K562 (cell line): ENCODE results near the gene MN1. TPM values are rescaled to one million over a fixed set of nuclear protein-coding genes. Genes with fewer than 3 reads are reported as not detected.

Experiments used
- C11orf30 ChIP-seq: fragments of 450-650 bp; IDR thresholded peaks from 2 replicates; pipeline ENCODE4 v1.6.1; 2016; ENCODE audit warnings: low read depth, mild to moderate bottlenecking
- EGR1 ChIP-seq: fragments of 450-650 bp; conservative IDR thresholded peaks from 2 replicates; pipeline ENCODE4 v1.6.1; 2017; ENCODE audit warnings: mild to moderate bottlenecking
- FOXK1 ChIP-seq: sonication (generic); formaldehyde crosslinking; IDR thresholded peaks from 2 replicates; pipeline ENCODE4 v1.8.0; 2022; ENCODE audit warnings: missing genetic modification reagents, mild to moderate bottlenecking, borderline replicate concordance
- JUN ChIP-seq, 2 experiments: sonication (generic) in 1 of 2; formaldehyde crosslinking in 1 of 2; IDR thresholded peaks; 2 replicates each; pipeline versions ENCODE4 v1.6.1 to v1.8.0; 2012 to 2022; ENCODE audit warnings: borderline replicate concordance in 2 of 2, mild to moderate bottlenecking in 2 of 2, improper control_type of control experiment in 1 of 2, low read depth in 1 of 2, low read length in 1 of 2, missing genetic modification reagents in 1 of 2
- MIER1 ChIP-seq: fragments of 450-650 bp; IDR thresholded peaks from 2 replicates; pipeline ENCODE4 v1.6.1; 2016; ENCODE audit warnings: antibody characterized with exemption, mild to moderate bottlenecking, low read depth
- MYC ChIP-seq, 2 experiments: fragments of 250-450 bp in 1 of 2; sonication (Bioruptor Pico) in 1 of 2; IDR thresholded peaks; 2 replicates each; pipeline versions ENCODE4 v1.5.1 to v1.6.1; 2012 to 2021; ENCODE audit warnings: low read depth in 2 of 2, borderline replicate concordance in 1 of 2, improper control_type of control experiment in 1 of 2, low read length in 1 of 2, mild to moderate bottlenecking in 1 of 2, moderate library complexity in 1 of 2
- STAG1 ChIP-seq: sonication (generic); formaldehyde crosslinking; IDR thresholded peaks from 2 replicates; pipeline ENCODE4 v1.5.0; 2020; ENCODE audit warnings: missing genetic modification reagents, borderline replicate concordance
- ZNF354B ChIP-seq: fragments of 250-450 bp; sonication (Bioruptor Pico); IDR thresholded peaks from 2 replicates; pipeline ENCODE4 v1.4.0; 2020
- polyA plus RNA-seq, 8 experiments: library from polyadenylated mRNA; depleted of rRNA in 4 of 8; stranded (reverse) in 5 of 8; unstranded in 3 of 8; fragments of >200 nt; fragmentation: Nextera tagmentation in 2 of 8; fragmentation: Illumina TruSeq in 1 of 8; extraction: Ambion mirVana in 2 of 8; extraction: Trizol in 1 of 8; gene quantifications; 2 replicates each; pipeline versions ENCODE4 v1.2.1 to v1.2.3, GENCODE V29; 2011 to 2014; ENCODE audit warnings: inconsistent platforms in 1 of 8, missing spikeins in 1 of 8
- total RNA-seq, 7 experiments: library from RNA; depleted of rRNA in 6 of 7; stranded (reverse); fragments of >200 nt in 6 of 7; fragmentation: Illumina TruSeq in 2 of 7; extraction: Trizol in 2 of 7; gene quantifications; 2 replicates each; pipeline versions ENCODE4 v1.2.1 to v1.2.3, GENCODE V29; 2011 to 2021; ENCODE audit warnings: low replicate concordance in 1 of 7
- TF ChIP-seq, protein P1 (sequence below), 2 experiments: fragments of 450-650 bp; formaldehyde crosslinking in 1 of 2; IDR thresholded peaks; 2 replicates each; pipeline versions ENCODE4 v1.4.0 to v1.6.1; 2014 to 2020; ENCODE audit warnings: mild to moderate bottlenecking in 2 of 2, borderline replicate concordance in 1 of 2, low read depth in 1 of 2
- TF ChIP-seq, protein P2 (sequence below), 2 experiments: IDR thresholded peaks; 2 replicates each; pipeline ENCODE4 v1.6.1; 2011; ENCODE audit warnings: borderline replicate concordance in 1 of 2, control low read depth in 1 of 2, low read depth in 1 of 2, low read length in 1 of 2, mild to moderate bottlenecking in 1 of 2, mixed read lengths in 1 of 2, moderate library complexity in 1 of 2; ENCODE audit not compliant: insufficient read depth in 1 of 2, insufficient read length in 1 of 2, poor library complexity in 1 of 2, severe bottlenecking in 1 of 2; ENCODE audit errors: extremely low read depth in 1 of 2
- TF ChIP-seq, protein P3 (sequence below): fragments of 450-650 bp; IDR thresholded peaks from 2 replicates; pipeline ENCODE4 v1.6.1; 2016

The MN1 gene
- total and polyA plus RNA-seq, 9 of the 15 experiments (the other 6 are each of a cell fraction or from before 2014, with no cell fraction given): under 0.01 to 0.05 (median 0.03) TPM; not detected in 5

DNA sequence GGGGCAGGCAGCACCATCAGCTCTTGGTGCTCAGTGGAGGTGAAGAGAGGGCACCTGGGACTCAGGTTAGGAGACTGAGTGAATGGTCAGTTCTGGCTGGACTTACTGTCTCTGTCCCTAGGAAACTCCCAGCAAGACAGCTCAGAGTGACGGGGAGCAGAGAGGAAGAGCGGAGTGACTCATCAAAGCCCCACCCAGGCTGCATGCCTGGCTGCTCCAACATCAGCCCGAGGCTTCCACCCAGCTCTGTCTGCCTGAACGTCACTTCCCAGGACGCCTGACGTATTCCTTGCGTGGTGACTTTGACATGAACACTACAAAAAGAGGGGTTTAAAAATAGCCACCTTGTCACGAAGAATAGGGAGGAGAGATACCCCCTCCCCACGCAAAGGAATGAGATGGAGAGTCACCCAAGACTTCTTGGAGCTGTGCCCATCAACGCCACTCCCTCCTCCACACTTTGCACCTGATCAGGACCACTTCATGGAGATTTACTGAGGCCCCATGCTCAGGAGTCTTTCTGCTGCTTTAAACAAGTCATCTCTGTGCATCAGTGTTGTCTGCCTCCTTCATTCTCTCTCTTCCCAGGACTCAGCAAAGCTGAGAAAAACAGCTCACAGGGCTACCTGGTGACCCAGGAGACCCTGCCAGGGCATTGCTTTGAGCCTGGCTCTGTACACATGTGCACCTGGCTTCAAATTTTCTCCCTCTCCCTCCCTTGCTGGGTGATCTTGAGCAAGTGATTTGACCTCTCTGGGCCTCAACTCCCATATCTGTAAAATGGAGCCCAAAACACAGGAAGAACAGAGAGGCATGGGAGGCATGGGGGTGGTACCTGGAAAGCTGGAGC lies 83.1 kb downstream of the MN1 start (continued):
- TF ChIP-seq, protein P1, sequence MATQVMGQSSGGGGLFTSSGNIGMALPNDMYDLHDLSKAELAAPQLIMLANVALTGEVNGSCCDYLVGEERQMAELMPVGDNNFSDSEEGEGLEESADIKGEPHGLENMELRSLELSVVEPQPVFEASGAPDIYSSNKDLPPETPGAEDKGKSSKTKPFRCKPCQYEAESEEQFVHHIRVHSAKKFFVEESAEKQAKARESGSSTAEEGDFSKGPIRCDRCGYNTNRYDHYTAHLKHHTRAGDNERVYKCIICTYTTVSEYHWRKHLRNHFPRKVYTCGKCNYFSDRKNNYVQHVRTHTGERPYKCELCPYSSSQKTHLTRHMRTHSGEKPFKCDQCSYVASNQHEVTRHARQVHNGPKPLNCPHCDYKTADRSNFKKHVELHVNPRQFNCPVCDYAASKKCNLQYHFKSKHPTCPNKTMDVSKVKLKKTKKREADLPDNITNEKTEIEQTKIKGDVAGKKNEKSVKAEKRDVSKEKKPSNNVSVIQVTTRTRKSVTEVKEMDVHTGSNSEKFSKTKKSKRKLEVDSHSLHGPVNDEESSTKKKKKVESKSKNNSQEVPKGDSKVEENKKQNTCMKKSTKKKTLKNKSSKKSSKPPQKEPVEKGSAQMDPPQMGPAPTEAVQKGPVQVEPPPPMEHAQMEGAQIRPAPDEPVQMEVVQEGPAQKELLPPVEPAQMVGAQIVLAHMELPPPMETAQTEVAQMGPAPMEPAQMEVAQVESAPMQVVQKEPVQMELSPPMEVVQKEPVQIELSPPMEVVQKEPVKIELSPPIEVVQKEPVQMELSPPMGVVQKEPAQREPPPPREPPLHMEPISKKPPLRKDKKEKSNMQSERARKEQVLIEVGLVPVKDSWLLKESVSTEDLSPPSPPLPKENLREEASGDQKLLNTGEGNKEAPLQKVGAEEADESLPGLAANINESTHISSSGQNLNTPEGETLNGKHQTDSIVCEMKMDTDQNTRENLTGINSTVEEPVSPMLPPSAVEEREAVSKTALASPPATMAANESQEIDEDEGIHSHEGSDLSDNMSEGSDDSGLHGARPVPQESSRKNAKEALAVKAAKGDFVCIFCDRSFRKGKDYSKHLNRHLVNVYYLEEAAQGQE (IDR thresholded peaks at IDR 0.05; ENCODE audit: borderline replicate concordance): no peak
- TF ChIP-seq, protein P1 (CRISPR knock-in tag; IDR thresholded peaks at IDR 0.05; ENCODE audit: low read depth): no peak
- no peak for TF ChIP-seq ZNF354B (CRISPR knock-in tag)
- TF ChIP-seq FOXK1 (CRISPR knock-in tag): no peak
- peak; percentile 19; the same call in 1 of the 2 replicates for TF ChIP-seq MYC (IDR thresholded peaks at IDR 0.05; ENCODE audit: low read depth, low read length)
- no peak for TF ChIP-seq MYC (CRISPR knock-in tag; IDR thresholded peaks at IDR 0.05; ENCODE audit: borderline replicate concordance, low read depth)
- TF ChIP-seq STAG1: no peak
- TF ChIP-seq, protein P2, sequence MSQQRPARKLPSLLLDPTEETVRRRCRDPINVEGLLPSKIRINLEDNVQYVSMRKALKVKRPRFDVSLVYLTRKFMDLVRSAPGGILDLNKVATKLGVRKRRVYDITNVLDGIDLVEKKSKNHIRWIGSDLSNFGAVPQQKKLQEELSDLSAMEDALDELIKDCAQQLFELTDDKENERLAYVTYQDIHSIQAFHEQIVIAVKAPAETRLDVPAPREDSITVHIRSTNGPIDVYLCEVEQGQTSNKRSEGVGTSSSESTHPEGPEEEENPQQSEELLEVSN (IDR thresholded peaks at IDR 0.05; ENCODE audit: borderline replicate concordance in 1 of 2, extremely low read depth in 1 of 2, insufficient read depth in 1 of 2, insufficient read length in 1 of 2, low read depth in 1 of 2, low read length in 1 of 2, poor library complexity in 1 of 2, severe bottlenecking in 1 of 2): peak; percentile 53 to 63
- TF ChIP-seq JUN (IDR thresholded peaks at IDR 0.05; ENCODE audit: borderline replicate concordance, low read depth, low read length): peak; percentile 86
- no peak for TF ChIP-seq JUN (CRISPR knock-in tag; IDR thresholded peaks at IDR 0.05; ENCODE audit: borderline replicate concordance)
- no peak for TF ChIP-seq MIER1
- TF ChIP-seq C11orf30: peak; percentile 74
- TF ChIP-seq EGR1: no peak
- TF ChIP-seq, protein P3, sequence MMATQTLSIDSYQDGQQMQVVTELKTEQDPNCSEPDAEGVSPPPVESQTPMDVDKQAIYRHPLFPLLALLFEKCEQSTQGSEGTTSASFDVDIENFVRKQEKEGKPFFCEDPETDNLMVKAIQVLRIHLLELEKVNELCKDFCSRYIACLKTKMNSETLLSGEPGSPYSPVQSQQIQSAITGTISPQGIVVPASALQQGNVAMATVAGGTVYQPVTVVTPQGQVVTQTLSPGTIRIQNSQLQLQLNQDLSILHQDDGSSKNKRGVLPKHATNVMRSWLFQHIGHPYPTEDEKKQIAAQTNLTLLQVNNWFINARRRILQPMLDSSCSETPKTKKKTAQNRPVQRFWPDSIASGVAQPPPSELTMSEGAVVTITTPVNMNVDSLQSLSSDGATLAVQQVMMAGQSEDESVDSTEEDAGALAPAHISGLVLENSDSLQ: peak; percentile 89
